Left lung (tissue), 10 donors: ENCODE results near the gene OSBPL2. TPM values are rescaled to one million over a fixed set of nuclear protein-coding genes. Genes with fewer than 3 reads are reported as not detected.

Source experiments
- ATAC-seq: fragments of 200-7000 bp; cut with Tn5 transposase; one replicate; pipeline ENCODE4 v1.9.1; 2020; ENCODE audit warnings: moderate library complexity
- DNase-seq, 4 donors: peaks; one replicate each; pipeline ENCODE4 v3.0.0-alpha.2; 2013 to 2020
- H3K27ac ChIP-seq, 2 donors: fragments of 200-600 bp; sonication (generic) in 1 of 2; one replicate each; pipeline versions ENCODE4 v1.5.0 to v1.8.0; 2020 to 2021
- H3K27me3 ChIP-seq, 2 donors: fragments of 200-600 bp; sonication (generic) in 1 of 2; one replicate each; pipeline versions ENCODE4 v1.5.0 to v1.8.0; 2020 to 2021
- H3K36me3 ChIP-seq, 2 donors: fragments of 200-600 bp; sonication (generic) in 1 of 2; one replicate each; pipeline versions ENCODE4 v1.5.0 to v1.8.0; 2020 to 2021
- H3K4me1 ChIP-seq, 2 donors: fragments of 200-600 bp; one replicate each; pipeline ENCODE4 v1.8.0; 2021
- H3K4me3 ChIP-seq, 2 donors: fragments of 200-600 bp; sonication (generic) in 1 of 2; one replicate each; pipeline versions ENCODE4 v1.5.0 to v1.8.0; 2020 to 2021; ENCODE audit warnings: mild to moderate bottlenecking in 1 of 2
- H3K9me3 ChIP-seq, 2 donors: fragments of 200-600 bp; sonication (generic) in 1 of 2; one replicate each; pipeline versions ENCODE4 v1.5.0 to v1.8.0; 2020 to 2021
- CTCF ChIP-seq, 2 donors: fragments of 200-600 bp; sonication (generic) in 1 of 2; IDR thresholded peaks; one replicate each; pipeline versions ENCODE4 v1.5.0 to v1.8.0; 2021; ENCODE audit warnings: antibody characterized with exemption in 2 of 2
- intact Hi-C, 2 donors: fragments of 100-400 bp; cut with DNase I; formaldehyde crosslinking; loops; one replicate each; pipeline versions ENCODE4 v1.11.2 to v1.14.2; 2022
- polyA plus RNA-seq, 6 donors: library from polyadenylated mRNA; unstranded; fragments of 120-200 nt; gene quantifications; one replicate each; pipeline ENCODE4 v1.2.1, GENCODE V29; 2013; ENCODE audit not compliant: insufficient read length in 6 of 6
- total RNA-seq, 2 donors: library from RNA; stranded (reverse); fragmentation: NEBNext Ultra II Directional; extraction: Animal tissue kit (Norgen Biotek cat#: 25700); gene quantifications; one replicate each; pipeline ENCODE4 v1.2.1, GENCODE V29; 2021
- donor health status: DM: no; HTN: yes; CAD: no.
- donor health status: DM: no; HTN: no; CAD: no.

OSBPL2 gene
- total and polyA plus RNA-seq, 8 donors = 25.6 to 47.3 (median 32.4) TPM

- H3K4me3 ChIP-seq = no peak overlapping the region
- peaks cover 4 to 25% of the 10 kb centered on the region in 2 donors for H3K27me3 ChIP-seq
- intact Hi-C loops = no loop called here
- H3K9me3 ChIP-seq = no peaks in the 10 kb centered on the region
- no peak for TF ChIP-seq CTCF (IDR thresholded peaks at IDR 0.05)
- ATAC-seq (no peak), DNase-seq (peak in 1 of 4 donors; percentile 79)
- H3K36me3 ChIP-seq = peaks cover 0 to 32% of the 10 kb centered on the region in 2 donors
- H3K27ac ChIP-seq = no peak overlapping the region
- H3K4me1 ChIP-seq = no peaks in the 10 kb centered on the region
These were observed 32.5 kb upstream of the OSBPL2 start for GRCh38 chr20:62205618-62206387.

GRCh38 chr20:62206388-62206775 is 31.9 kb upstream of the OSBPL2 start:
- intact Hi-C loops = no loop called here
- H3K4me3 ChIP-seq = no peak overlapping the region
- H3K4me1 ChIP-seq = no peaks in the 10 kb centered on the region
- H3K27ac ChIP-seq = no peak overlapping the region
- no peak for TF ChIP-seq CTCF (IDR thresholded peaks at IDR 0.05)
- DNase-seq (no peak), ATAC-seq (no peak)
- no peaks in the 10 kb centered on the region for H3K9me3 ChIP-seq
- peaks cover 0 to 26% of the 10 kb centered on the region in 2 donors for H3K36me3 ChIP-seq
- peaks cover 4 to 31% of the 10 kb centered on the region in 2 donors for H3K27me3 ChIP-seq

GRCh38 chr20:62208061-62208794 is 30.1 kb upstream of the OSBPL2 start:
- Histone ChIP-seq H3K36me3 (peaks cover 0 to 8% of the 10 kb centered on the region in 2 donors), H3K4me3 (no peak overlapping the region), H3K27ac (no peak overlapping the region), H3K27me3 (peaks cover 4 to 44% of the 10 kb centered on the region in 2 donors), H3K4me1 (no peaks in the 10 kb centered on the region), H3K9me3 (no peaks in the 10 kb centered on the region)
- no peak for TF ChIP-seq CTCF (IDR thresholded peaks at IDR 0.05)
- ATAC-seq = no peak
- DNase-seq = peak in 1 of 4 donors; percentile 48
- intact Hi-C loops = no loop called here

GRCh38 chr20:62208795-62209755 is 29.2 kb upstream of the OSBPL2 start:
- no peak for ATAC-seq
- intact Hi-C loops = no loop called here
- TF ChIP-seq CTCF (IDR thresholded peaks at IDR 0.05) = no peak

More at GRCh38 chr20:62208795-62209755, 29.2 kb upstream of the OSBPL2 start:
- Histone ChIP-seq H3K27ac (no peak overlapping the region), H3K4me1 (no peaks in the 10 kb centered on the region), H3K27me3 (peaks cover 4 to 49% of the 10 kb centered on the region in 2 donors), H3K9me3 (no peaks in the 10 kb centered on the region), H3K36me3 (no peaks in the 10 kb centered on the region), H3K4me3 (no peak overlapping the region)
- peak in 1 of 4 donors; percentile 81 for DNase-seq
